ENCODE results near the gene ARMC5.

DNA sequence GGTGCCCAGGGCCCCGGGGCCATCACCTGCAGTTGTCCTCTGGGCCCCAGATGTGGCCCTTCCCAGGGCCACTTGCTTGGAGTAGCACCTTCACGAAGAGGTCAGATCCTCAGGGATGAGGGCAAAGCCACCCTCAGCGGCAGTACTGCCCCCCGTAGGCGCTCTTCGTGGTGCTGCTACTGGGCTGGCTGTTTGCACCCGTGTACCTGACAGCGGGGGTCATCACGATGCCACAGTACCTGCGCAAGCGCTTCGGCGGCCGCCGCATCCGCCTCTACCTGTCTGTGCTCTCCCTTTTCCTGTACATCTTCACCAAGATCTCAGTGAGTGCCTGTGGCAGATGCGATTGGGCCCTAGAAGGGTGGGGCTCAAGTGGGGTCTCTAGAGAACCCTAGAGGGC lies 26.3 kb downstream of the ARMC5 start:
- no peak for TF ChIP-seq RAD21 (IDR thresholded peaks at IDR 0.05; ENCODE audit: low read depth)
- no peak for TF ChIP-seq EP300 (IDR thresholded peaks at IDR 0.05; ENCODE audit: borderline replicate concordance)
- no peak for TF ChIP-seq CREB1 (IDR thresholded peaks at IDR 0.05; ENCODE audit: low read depth)
- TF ChIP-seq EGR1 (IDR thresholded peaks at IDR 0.05), result no peak
- TF ChIP-seq, protein P1, sequence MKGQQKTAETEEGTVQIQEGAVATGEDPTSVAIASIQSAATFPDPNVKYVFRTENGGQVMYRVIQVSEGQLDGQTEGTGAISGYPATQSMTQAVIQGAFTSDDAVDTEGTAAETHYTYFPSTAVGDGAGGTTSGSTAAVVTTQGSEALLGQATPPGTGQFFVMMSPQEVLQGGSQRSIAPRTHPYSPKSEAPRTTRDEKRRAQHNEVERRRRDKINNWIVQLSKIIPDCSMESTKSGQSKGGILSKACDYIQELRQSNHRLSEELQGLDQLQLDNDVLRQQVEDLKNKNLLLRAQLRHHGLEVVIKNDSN (IDR thresholded peaks at IDR 0.05), result no peak
- TF ChIP-seq, protein P2, sequence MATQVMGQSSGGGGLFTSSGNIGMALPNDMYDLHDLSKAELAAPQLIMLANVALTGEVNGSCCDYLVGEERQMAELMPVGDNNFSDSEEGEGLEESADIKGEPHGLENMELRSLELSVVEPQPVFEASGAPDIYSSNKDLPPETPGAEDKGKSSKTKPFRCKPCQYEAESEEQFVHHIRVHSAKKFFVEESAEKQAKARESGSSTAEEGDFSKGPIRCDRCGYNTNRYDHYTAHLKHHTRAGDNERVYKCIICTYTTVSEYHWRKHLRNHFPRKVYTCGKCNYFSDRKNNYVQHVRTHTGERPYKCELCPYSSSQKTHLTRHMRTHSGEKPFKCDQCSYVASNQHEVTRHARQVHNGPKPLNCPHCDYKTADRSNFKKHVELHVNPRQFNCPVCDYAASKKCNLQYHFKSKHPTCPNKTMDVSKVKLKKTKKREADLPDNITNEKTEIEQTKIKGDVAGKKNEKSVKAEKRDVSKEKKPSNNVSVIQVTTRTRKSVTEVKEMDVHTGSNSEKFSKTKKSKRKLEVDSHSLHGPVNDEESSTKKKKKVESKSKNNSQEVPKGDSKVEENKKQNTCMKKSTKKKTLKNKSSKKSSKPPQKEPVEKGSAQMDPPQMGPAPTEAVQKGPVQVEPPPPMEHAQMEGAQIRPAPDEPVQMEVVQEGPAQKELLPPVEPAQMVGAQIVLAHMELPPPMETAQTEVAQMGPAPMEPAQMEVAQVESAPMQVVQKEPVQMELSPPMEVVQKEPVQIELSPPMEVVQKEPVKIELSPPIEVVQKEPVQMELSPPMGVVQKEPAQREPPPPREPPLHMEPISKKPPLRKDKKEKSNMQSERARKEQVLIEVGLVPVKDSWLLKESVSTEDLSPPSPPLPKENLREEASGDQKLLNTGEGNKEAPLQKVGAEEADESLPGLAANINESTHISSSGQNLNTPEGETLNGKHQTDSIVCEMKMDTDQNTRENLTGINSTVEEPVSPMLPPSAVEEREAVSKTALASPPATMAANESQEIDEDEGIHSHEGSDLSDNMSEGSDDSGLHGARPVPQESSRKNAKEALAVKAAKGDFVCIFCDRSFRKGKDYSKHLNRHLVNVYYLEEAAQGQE (IDR thresholded peaks at IDR 0.05; ENCODE audit: low read depth), result no peak
- TF ChIP-seq TCF12 (IDR thresholded peaks at IDR 0.05; ENCODE audit: low read depth), result no peak
- no peak for TF ChIP-seq CEBPB (IDR thresholded peaks at IDR 0.05)
- TF ChIP-seq TEAD4 (IDR thresholded peaks at IDR 0.05), result no peak
- no peak for TF ChIP-seq FOXM1 (IDR thresholded peaks at IDR 0.05; ENCODE audit: borderline replicate concordance, low read depth)
- TF ChIP-seq, protein P3, sequence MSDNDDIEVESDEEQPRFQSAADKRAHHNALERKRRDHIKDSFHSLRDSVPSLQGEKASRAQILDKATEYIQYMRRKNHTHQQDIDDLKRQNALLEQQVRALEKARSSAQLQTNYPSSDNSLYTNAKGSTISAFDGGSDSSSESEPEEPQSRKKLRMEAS (IDR thresholded peaks at IDR 0.05), result no peak
- no peak for TF ChIP-seq YY1 (IDR thresholded peaks at IDR 0.05; ENCODE audit: low read depth)
